Measurements from ENCODE around the gene SEMA5A.

GRCh38 chr5:9408964-9409363 is 136.9 kb downstream of the SEMA5A start:
- TF ChIP-seq ZNF274 (IDR thresholded peaks at IDR 0.05; ENCODE audit: low read depth, low read length): no peak
- no peak for TF ChIP-seq YY1 (IDR thresholded peaks at IDR 0.05; ENCODE audit: insufficient read depth, insufficient read length)
- TF ChIP-seq SUZ12 (IDR thresholded peaks at IDR 0.05; ENCODE audit: extremely low read depth, insufficient read depth, insufficient read length): no peak

Measured in NT2/D1 (cell line).